Type B pancreatic cell (in vitro differentiated cells): ENCODE measurements around the gene SYNDIG1. TPM values are rescaled to one million over a fixed set of nuclear protein-coding genes. Genes with fewer than 3 reads are reported as not detected.

Experiments used
- DNase-seq: peaks from one replicate; pipeline ENCODE4 v3.0.0; 2021; ENCODE audit warnings: mixed read lengths; ENCODE audit not compliant: unreplicated experiment; ENCODE audit errors: extremely low spot score
- H3K27ac Mint-ChIP-seq: 2 replicates; pipeline ENCODE4 v1.8.0; 2021; ENCODE audit warnings: mild to moderate bottlenecking, mixed read lengths
- H3K27me3 Mint-ChIP-seq: 2 replicates; pipeline ENCODE4 v1.8.0; 2021; ENCODE audit warnings: mixed read lengths
- H3K36me3 Mint-ChIP-seq: 2 replicates; pipeline ENCODE4 v1.8.0; 2021; ENCODE audit warnings: mixed read lengths
- H3K4me1 Mint-ChIP-seq: one replicate; pipeline ENCODE4 v1.8.0; 2021; ENCODE audit warnings: mixed read lengths; ENCODE audit not compliant: unreplicated experiment
- H3K4me3 Mint-ChIP-seq: 2 replicates; pipeline ENCODE4 v1.8.0; 2021; ENCODE audit warnings: mild to moderate bottlenecking, mixed read lengths
- H3K9me3 Mint-ChIP-seq: 2 replicates; pipeline ENCODE4 v1.8.0; 2021; ENCODE audit warnings: mixed read lengths
- total RNA-seq: library from RNA; stranded (reverse); gene quantifications from 2 replicates; pipeline ENCODE4 v1.2.1, GENCODE V29; 2021; ENCODE audit warnings: low replicate concordance
- TF ChIP-seq, protein P1 (sequence below): fragments of 200-600 bp; sonication (generic); conservative IDR thresholded peaks from 2 replicates; pipeline ENCODE4 v1.5.0; 2021; ENCODE audit warnings: antibody characterized with exemption, mild to moderate bottlenecking

SYNDIG1 gene
- total RNA-seq, 1 donor from 2014 or later = 4.3 TPM

DNA sequence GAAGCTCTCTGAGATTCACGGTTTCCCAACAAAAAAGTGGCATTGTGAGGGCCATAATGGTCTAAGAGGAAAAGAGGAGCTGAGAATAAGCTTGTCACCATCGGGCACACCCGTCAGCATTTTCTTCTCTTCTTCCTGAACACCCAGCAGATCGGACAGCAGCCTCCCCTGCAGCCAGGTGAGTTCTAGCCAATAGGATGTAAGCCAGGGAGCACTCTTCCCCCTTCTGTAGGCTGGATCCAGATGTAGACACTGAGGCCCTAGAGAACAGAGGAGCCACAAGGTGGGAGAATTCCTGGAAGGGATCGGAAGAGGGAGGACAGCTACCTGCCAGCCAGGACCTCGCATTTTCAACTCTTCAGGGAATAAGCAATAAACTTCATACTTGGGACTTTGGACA, 228.0 kb downstream of the SYNDIG1 start:
- Mint-ChIP-seq H3K36me3 (no peaks in the 10 kb centered on the region), H3K4me3 (no peak overlapping the region), H3K4me1 (peaks cover 10% of the 10 kb centered on the region), H3K27ac (no peak overlapping the region), H3K9me3 (no peaks in the 10 kb centered on the region), H3K27me3 (peaks cover 11% of the 10 kb centered on the region)
- DNase-seq = peak; percentile 20
- TF ChIP-seq, protein P1, sequence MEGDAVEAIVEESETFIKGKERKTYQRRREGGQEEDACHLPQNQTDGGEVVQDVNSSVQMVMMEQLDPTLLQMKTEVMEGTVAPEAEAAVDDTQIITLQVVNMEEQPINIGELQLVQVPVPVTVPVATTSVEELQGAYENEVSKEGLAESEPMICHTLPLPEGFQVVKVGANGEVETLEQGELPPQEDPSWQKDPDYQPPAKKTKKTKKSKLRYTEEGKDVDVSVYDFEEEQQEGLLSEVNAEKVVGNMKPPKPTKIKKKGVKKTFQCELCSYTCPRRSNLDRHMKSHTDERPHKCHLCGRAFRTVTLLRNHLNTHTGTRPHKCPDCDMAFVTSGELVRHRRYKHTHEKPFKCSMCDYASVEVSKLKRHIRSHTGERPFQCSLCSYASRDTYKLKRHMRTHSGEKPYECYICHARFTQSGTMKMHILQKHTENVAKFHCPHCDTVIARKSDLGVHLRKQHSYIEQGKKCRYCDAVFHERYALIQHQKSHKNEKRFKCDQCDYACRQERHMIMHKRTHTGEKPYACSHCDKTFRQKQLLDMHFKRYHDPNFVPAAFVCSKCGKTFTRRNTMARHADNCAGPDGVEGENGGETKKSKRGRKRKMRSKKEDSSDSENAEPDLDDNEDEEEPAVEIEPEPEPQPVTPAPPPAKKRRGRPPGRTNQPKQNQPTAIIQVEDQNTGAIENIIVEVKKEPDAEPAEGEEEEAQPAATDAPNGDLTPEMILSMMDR = no peak

GRCh38 chr20:24698189-24698588, 228.8 kb downstream of the SYNDIG1 start:
- H3K4me3 Mint-ChIP-seq = no peak overlapping the region
- H3K27me3 Mint-ChIP-seq = peaks cover 11% of the 10 kb centered on the region
- H3K9me3 Mint-ChIP-seq = no peaks in the 10 kb centered on the region
- H3K4me1 Mint-ChIP-seq = peaks cover 10% of the 10 kb centered on the region
- no peak overlapping the region for H3K27ac Mint-ChIP-seq
- TF ChIP-seq, protein P1 = no peak
- H3K36me3 Mint-ChIP-seq = no peaks in the 10 kb centered on the region
- DNase-seq = peak; percentile 27

- no peaks in the 10 kb centered on the region for H3K36me3 Mint-ChIP-seq
- peaks cover 11% of the 10 kb centered on the region for H3K27me3 Mint-ChIP-seq
- no peaks in the 10 kb centered on the region for H3K9me3 Mint-ChIP-seq
- DNase-seq = peak; percentile 32
- TF ChIP-seq, protein P1 = no peak
- peaks cover 10% of the 10 kb centered on the region for H3K4me1 Mint-ChIP-seq
- no peak overlapping the region for H3K4me3 Mint-ChIP-seq
- H3K27ac Mint-ChIP-seq = no peak overlapping the region
Observed at GRCh38 chr20:24698706-24699206, 229.3 kb downstream of the SYNDIG1 start.

- Mint-ChIP-seq H3K36me3 (no peaks in the 10 kb centered on the region), H3K4me3 (no peak overlapping the region), H3K27ac (no peak overlapping the region), H3K9me3 (no peaks in the 10 kb centered on the region), H3K27me3 (peaks cover 11% of the 10 kb centered on the region), H3K4me1 (peaks cover 9% of the 10 kb centered on the region)
- DNase-seq = peak; percentile 52
- TF ChIP-seq, protein P1 = no peak
Observed at GRCh38 chr20:24699321-24700165, 230.1 kb downstream of the SYNDIG1 start.

DNA sequence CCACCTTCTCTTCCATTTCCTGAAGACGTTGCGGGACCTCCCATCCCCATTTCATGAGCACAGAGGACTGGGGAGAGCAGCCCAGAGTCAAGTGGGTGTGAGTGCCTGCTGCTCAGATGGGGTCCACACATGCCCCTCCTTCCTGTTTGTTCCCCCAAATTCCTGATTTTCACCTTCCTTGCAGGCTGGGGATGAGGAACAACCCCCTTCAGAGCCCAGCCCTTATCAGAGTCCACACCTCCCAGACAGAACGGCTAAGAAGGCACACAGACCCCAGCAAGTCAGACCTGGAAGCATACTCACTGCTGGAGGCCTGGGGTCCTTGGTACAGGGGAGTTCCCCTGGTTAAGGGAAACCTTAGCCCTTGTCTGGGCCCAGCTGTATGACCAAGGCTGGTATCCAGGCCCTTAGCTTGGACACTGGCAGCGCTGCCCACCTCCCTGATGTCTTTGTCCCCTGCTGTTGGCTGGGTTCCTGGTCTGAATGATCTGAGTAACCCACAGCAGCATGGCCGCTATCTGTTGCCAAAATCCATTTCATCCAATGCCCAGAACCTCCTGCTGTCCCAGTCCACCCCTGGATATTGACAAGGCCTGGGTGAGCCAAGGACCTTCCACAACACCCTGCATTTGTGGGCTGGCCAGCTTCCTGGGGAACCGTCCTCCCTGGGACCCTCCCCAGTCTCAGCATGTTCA, 230.9 kb downstream of the SYNDIG1 start:
- TF ChIP-seq, protein P1 = no peak
- Mint-ChIP-seq H3K4me3 (no peak overlapping the region), H3K36me3 (no peaks in the 10 kb centered on the region), H3K4me1 (peaks cover 1% of the 10 kb centered on the region), H3K9me3 (no peaks in the 10 kb centered on the region), H3K27ac (no peak overlapping the region), H3K27me3 (peaks cover 7% of the 10 kb centered on the region)
- DNase-seq = peak; percentile 40
